GM18499 (cell line): Measurements from ENCODE around the gene MLANA.

Experiments used
- ATAC-seq: cut with Tn5 transposase; IDR thresholded peaks from one replicate; pipeline ENCODE4 v1.9.1; 2021; ENCODE audit warnings: moderate number of reproducible peaks; ENCODE audit not compliant: insufficient read depth, unreplicated experiment

The MLANA gene

DNA sequence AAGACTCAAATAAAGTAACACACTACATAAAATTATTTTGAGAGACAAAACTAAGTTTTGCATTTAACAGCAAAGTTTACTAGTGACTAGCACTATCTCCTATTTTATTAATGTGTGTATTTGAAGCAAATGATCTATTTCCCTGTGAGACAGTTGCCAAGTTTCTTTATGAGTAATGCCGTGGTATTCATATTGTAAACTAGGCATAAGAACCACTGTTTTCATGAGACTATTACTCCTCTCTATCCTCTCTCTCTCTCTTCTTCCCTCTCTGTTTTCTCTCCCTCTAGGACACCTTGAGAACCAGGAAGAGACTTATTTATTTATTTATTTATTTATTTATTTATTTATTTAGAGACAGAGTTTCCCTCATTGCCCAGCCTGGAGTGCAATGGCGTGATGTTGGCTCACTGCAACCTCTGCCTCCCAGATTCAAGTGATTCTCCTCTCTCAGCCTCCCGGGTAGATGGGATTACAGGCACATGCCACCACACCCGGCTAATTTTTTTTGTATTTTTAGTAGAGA is 61.1 kb downstream of the MLANA start:
- no peak for ATAC-seq

DNA sequence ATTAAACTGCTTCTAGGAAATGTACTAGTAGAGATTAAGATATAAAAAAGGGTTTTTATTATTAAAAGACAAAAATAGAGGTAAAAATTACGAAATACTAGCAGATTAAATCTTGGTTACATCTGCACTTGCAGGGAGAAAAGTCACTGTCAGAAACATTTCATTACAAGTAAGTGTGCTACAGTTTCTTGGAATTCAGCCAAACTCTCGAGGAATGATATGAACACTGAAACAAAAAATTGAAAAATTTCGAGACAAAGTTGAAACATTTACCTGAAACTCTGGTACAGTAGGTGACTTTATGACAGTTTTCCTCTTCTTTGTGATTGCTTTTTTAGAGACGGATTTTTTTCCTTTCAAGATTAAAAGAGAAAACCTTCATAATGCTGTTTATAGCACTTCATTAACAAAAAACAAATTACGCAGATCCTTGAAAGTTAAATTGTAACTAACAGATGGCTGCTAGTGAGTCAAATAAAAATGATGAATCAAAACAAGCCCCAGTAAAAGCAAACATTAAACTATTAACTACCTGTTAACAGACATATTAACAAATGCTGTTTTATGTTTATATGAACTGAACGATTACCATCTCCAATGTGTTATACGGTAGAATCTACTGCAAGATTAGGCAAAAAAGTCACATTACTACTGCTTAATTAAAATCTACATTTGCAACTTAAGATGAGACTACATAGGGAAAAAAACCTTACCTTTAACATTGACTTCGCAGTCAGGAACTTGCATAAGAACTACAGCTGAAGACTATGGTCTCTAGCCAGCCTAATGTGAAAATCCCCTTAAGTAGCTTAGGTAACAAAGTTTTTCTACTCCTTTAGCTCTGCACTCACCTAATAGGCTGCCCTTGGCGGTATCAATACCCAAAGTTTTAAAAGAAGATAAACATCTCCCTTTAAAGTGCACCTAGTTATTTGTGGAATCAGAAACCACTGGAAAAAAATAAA is 63.3 kb downstream of the MLANA start:
- ATAC-seq = no peak

DNA sequence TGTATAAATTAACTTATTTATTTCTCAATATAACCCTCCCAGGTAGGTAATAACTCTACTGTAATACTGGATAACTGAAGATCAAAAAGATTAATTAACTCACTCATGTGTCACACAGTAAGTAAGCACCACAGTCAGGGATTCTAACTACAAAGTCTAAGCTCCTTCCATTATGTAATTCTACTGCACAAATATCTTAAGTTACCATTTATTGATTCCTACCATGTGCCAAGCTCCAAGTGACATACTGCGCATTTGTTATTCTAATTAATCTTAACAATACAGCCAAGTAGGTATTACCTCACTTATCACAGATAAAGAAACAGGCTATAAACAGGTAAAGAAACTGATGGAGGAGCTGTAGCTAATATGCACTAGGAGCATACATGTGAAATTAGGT is 66.5 kb downstream of the MLANA start:
- ATAC-seq = no peak

DNA sequence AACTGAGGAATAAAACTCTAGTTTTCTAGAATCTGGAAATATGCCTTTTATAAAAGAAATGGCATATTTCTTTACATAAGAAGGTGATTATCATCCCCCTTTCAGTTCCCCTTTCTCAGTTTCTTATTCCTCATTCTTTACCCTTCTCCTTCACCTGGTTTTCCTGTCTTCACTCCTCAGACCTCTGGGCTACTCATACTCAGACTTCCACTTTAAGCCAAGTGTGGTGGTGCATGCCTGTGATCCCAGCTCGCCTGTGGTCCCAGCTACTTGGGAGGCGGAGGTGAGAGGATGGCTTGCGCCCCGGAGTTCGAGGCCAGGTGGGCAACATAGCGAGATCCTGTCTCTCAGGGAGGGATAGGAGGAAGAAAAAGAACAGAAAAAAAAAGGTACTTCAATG is 67.6 kb downstream of the MLANA start:
- ATAC-seq = no peak
